OCI-LY1 (cell line): ENCODE results near the gene PDLIM5.

Source experiments
- H2AFZ ChIP-seq: fragments of 200-600 bp; sonication (generic), shearing (Covaris generic); 2 replicates; pipeline ENCODE4 v1.6.0; 2014; ENCODE audit warnings: antibody characterized with exemption, mild to moderate bottlenecking, low read length
- H3F3A ChIP-seq: fragments of 200-600 bp; sonication (generic), shearing (Covaris generic); 2 replicates; pipeline ENCODE4 v1.6.0; 2014; ENCODE audit warnings: mild to moderate bottlenecking, antibody characterized with exemption, low read length, moderate library complexity; ENCODE audit not compliant: insufficient read depth
- H3K27ac ChIP-seq: fragments of 200-600 bp; sonication (generic); 2 replicates; pipeline ENCODE4 v1.5.1; 2014; ENCODE audit warnings: low read length, mixed run types, mild to moderate bottlenecking, low read depth; ENCODE audit not compliant: poor library complexity, severe bottlenecking
- H3K27me3 ChIP-seq: fragments of 200-600 bp; sonication (generic); 2 replicates; pipeline ENCODE4 v1.6.0; 2014; ENCODE audit warnings: antibody characterized with exemption, mild to moderate bottlenecking, low read length, moderate library complexity; ENCODE audit not compliant: insufficient read depth
- H3K36me3 ChIP-seq: fragments of 200-600 bp; sonication (generic); 2 replicates; pipeline ENCODE4 v1.6.1; 2014; ENCODE audit warnings: mild to moderate bottlenecking, antibody characterized with exemption, low read length, moderate library complexity, mixed read lengths; ENCODE audit not compliant: insufficient read depth
- H3K4me1 ChIP-seq: fragments of 200-600 bp; sonication (generic); 2 replicates; pipeline ENCODE4 v1.5.1; 2014; ENCODE audit warnings: mild to moderate bottlenecking, low read length, moderate library complexity; ENCODE audit not compliant: insufficient read depth, severe bottlenecking
- H3K4me2 ChIP-seq: fragments of 200-600 bp; sonication (generic), shearing (Covaris generic); 2 replicates; pipeline ENCODE4 v1.6.1; 2014; ENCODE audit warnings: low read length
- H3K4me3 ChIP-seq: fragments of 200-600 bp; sonication (generic); 2 replicates; pipeline ENCODE4 v1.5.1; 2014; ENCODE audit warnings: low read length, low read depth, mild to moderate bottlenecking, mixed read lengths; ENCODE audit not compliant: poor library complexity, severe bottlenecking
- H3K79me2 ChIP-seq: fragments of 200-600 bp; shearing (Covaris generic); 2 replicates; pipeline ENCODE4 v1.6.1; 2016; ENCODE audit warnings: mixed run types, low read length, mixed read lengths; ENCODE audit not compliant: insufficient read depth
- H3K9ac ChIP-seq: fragments of 200-600 bp; sonication (generic), shearing (Covaris generic); 2 replicates; pipeline ENCODE4 v1.6.1; 2014; ENCODE audit warnings: mild to moderate bottlenecking, low read length, mixed read lengths
- H3K9me2 ChIP-seq: fragments of 200-600 bp; sonication (generic), shearing (Covaris generic); 2 replicates; pipeline ENCODE4 v1.6.1; 2014; ENCODE audit warnings: low read depth, mild to moderate bottlenecking, low read length, mixed read lengths
- H3K9me3 ChIP-seq: fragments of 200-600 bp; shearing (Covaris generic); 2 replicates; pipeline ENCODE4 v1.6.1; 2014; ENCODE audit warnings: low read length, mixed read lengths
- H4K20me1 ChIP-seq: fragments of 200-600 bp; sonication (generic), shearing (Covaris generic); 2 replicates; pipeline ENCODE4 v1.6.0; 2016; ENCODE audit warnings: mild to moderate bottlenecking, low read length; ENCODE audit not compliant: insufficient read depth
- CTCF ChIP-seq: fragments of 200-600 bp; sonication (generic), shearing (Covaris generic); IDR thresholded peaks from 2 replicates; pipeline ENCODE4 v1.5.1; 2017; ENCODE audit warnings: mild to moderate bottlenecking, antibody characterized with exemption, low read length, moderate library complexity, mixed read lengths
- EZH2 ChIP-seq: fragments of 200-600 bp; sonication (generic), shearing (Covaris generic); IDR thresholded peaks from 2 replicates; pipeline ENCODE4 v1.8.0; 2017; ENCODE audit warnings: borderline replicate concordance, mixed run types, mild to moderate bottlenecking, antibody characterized with exemption, low read length, moderate library complexity, mixed read lengths

Gene PDLIM5

GRCh38 chr4:94648699-94649098, 197.0 kb downstream of the PDLIM5 start:
- Histone ChIP-seq H3K4me1 (peaks cover 5% of the 10 kb centered on the region), H3K36me3 (no peaks in the 10 kb centered on the region), H3K79me2 (no peaks in the 10 kb centered on the region), H3K9me2 (no peaks in the 10 kb centered on the region), H3K9ac (no peak overlapping the region), H3K27ac (no peak overlapping the region), H3K4me2 (no peak overlapping the region), H3K4me3 (no peak overlapping the region), H3F3A (no peaks in the 10 kb centered on the region), H2AFZ (no peak overlapping the region), H3K9me3 (no peaks in the 10 kb centered on the region), H4K20me1 (no peaks in the 10 kb centered on the region), H3K27me3 (no peaks in the 10 kb centered on the region)
- TF ChIP-seq EZH2 (no peak), CTCF (no peak)

- no peak overlapping the region for H3K4me2 ChIP-seq
These were observed 197.8 kb downstream of the PDLIM5 start for GRCh38 chr4:94649381-94650133.

GRCh38 chr4:94650134-94650495, 198.4 kb downstream of the PDLIM5 start:
- H3K27ac ChIP-seq = no peak overlapping the region
- H2AFZ ChIP-seq = no peak overlapping the region
- H3K27me3 ChIP-seq = no peaks in the 10 kb centered on the region
- H3F3A ChIP-seq = no peaks in the 10 kb centered on the region
- no peak overlapping the region for H3K4me3 ChIP-seq
- H3K4me2 ChIP-seq = no peak overlapping the region
- H3K9ac ChIP-seq = no peak overlapping the region
- H3K9me3 ChIP-seq = no peaks in the 10 kb centered on the region
- peaks cover 5% of the 10 kb centered on the region for H3K4me1 ChIP-seq
- no peaks in the 10 kb centered on the region for H3K36me3 ChIP-seq
- H3K9me2 ChIP-seq = no peaks in the 10 kb centered on the region
- TF ChIP-seq EZH2 (no peak), CTCF (no peak)
- H4K20me1 ChIP-seq = no peaks in the 10 kb centered on the region
- H3K79me2 ChIP-seq = no peaks in the 10 kb centered on the region

More at GRCh38 chr4:94649381-94650133, 197.8 kb downstream of the PDLIM5 start:
- H3K4me3 ChIP-seq = no peak overlapping the region
- H3K4me1 ChIP-seq = peaks cover 5% of the 10 kb centered on the region
- H3F3A ChIP-seq = no peaks in the 10 kb centered on the region
- no peaks in the 10 kb centered on the region for H3K27me3 ChIP-seq
- H3K27ac ChIP-seq = no peak overlapping the region
- no peaks in the 10 kb centered on the region for H3K79me2 ChIP-seq
- H3K9me3 ChIP-seq = no peaks in the 10 kb centered on the region
- H3K36me3 ChIP-seq = no peaks in the 10 kb centered on the region
- no peaks in the 10 kb centered on the region for H4K20me1 ChIP-seq
- TF ChIP-seq CTCF (peak; percentile 25; the same call in 1 of the 2 replicates), EZH2 (no peak)
- H3K9me2 ChIP-seq = no peaks in the 10 kb centered on the region
- H3K9ac ChIP-seq = no peak overlapping the region
- H2AFZ ChIP-seq = no peak overlapping the region
